Spleen (tissue), 7 donors: ENCODE data around the gene GCH1.

Experiments used
- POLR2A ChIP-seq, 3 donors: fragments of 450-650 bp; IDR thresholded peaks; one replicate each; pipeline ENCODE4 v1.5.1; 2017; ENCODE audit warnings: antibody characterized with exemption in 3 of 3, mild to moderate bottlenecking in 1 of 3
- POLR2AphosphoS5 ChIP-seq, 3 donors: sonication (generic); formaldehyde crosslinking; IDR thresholded peaks; one replicate each; pipeline ENCODE4 v1.5.1; 2017; ENCODE audit warnings: antibody characterized with exemption in 3 of 3
- TF ChIP-seq, protein P1 (sequence below), 11 experiments: fragments of 200-600 bp in 7 of 11; fragments of 450-650 bp in 4 of 11; sonication (generic) in 4 of 11; IDR thresholded peaks in 8 of 11; conservative IDR thresholded peaks in 3 of 11; 1 replicate in 7 of 11; 2 replicates in 4 of 11; pipeline versions ENCODE4 v1.4.0 to v1.8.0; 2016 to 2021; ENCODE audit warnings: antibody characterized with exemption in 11 of 11, inconsistent platforms in 4 of 11, mild to moderate bottlenecking in 1 of 11
- donor health status: DM: no; HTN: no; CAD: no; lungs with moderate emphysema.
- donor health status: DM: no; HTN: no; CAD: no.
- donor health status: DM: no; HTN: no; CAD: no.

DNA sequence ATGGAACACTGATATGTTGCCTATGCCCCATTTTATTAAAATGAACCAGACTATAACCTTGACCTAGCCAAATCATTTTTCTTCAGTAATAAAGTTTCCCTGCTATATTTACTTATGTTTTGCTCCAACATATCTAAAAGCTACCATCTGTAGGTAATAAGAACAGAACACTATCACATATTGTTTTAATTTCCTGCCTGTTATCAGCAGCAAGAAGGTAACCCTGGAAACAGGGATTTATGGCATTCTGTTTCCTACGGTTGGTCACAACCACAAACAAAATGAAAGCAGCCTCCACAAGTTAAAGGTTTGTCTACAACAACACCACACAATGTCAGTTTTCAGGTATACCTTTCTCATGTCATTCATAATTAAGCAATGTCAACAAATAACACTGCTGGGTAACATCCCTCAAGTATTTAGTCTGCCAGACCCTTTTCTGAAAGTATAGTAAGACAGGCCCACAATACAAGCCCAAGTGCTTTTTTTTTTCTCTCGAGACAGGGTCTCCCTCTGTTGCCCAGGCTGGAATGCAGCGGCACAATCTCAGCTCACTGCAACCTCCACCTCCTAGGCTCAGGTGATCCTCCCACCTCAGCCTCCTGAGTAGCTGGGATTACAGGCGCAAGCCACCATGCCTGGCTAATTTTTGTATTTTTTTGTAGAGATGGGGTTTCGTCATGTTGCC is 25.5 kb downstream of the GCH1 start:
- peak in 1 of 3 donors; percentile 11 for TF ChIP-seq POLR2A (IDR thresholded peaks at IDR 0.05)
- TF ChIP-seq, protein P1, sequence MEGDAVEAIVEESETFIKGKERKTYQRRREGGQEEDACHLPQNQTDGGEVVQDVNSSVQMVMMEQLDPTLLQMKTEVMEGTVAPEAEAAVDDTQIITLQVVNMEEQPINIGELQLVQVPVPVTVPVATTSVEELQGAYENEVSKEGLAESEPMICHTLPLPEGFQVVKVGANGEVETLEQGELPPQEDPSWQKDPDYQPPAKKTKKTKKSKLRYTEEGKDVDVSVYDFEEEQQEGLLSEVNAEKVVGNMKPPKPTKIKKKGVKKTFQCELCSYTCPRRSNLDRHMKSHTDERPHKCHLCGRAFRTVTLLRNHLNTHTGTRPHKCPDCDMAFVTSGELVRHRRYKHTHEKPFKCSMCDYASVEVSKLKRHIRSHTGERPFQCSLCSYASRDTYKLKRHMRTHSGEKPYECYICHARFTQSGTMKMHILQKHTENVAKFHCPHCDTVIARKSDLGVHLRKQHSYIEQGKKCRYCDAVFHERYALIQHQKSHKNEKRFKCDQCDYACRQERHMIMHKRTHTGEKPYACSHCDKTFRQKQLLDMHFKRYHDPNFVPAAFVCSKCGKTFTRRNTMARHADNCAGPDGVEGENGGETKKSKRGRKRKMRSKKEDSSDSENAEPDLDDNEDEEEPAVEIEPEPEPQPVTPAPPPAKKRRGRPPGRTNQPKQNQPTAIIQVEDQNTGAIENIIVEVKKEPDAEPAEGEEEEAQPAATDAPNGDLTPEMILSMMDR (IDR thresholded peaks at IDR 0.05 in 8 of 11, conservative IDR thresholded peaks at IDR 0.05 in 3 of 11), result no peak
- peak in 1 of 3 donors; percentile 26 for TF ChIP-seq POLR2AphosphoS5 (IDR thresholded peaks at IDR 0.05)
